Chondrocyte (in vitro differentiated cells): ENCODE results near the gene ZNRD2. TPM values are rescaled to one million over a fixed set of nuclear protein-coding genes. Genes with fewer than 3 reads are reported as not detected.

Source experiments
- DNase-seq: peaks from one replicate; pipeline ENCODE4 v3.0.0; 2021; ENCODE audit warnings: mixed read lengths, low spot score
- H3K27ac Mint-ChIP-seq: one replicate; pipeline ENCODE4 v1.8.0; 2021; ENCODE audit warnings: mild to moderate bottlenecking, moderate library complexity, mixed read lengths; ENCODE audit not compliant: unreplicated experiment
- H3K27me3 Mint-ChIP-seq: 2 replicates; pipeline ENCODE4 v1.8.0; 2021; ENCODE audit warnings: low read depth, mixed read lengths
- H3K36me3 Mint-ChIP-seq: 2 replicates; pipeline ENCODE4 v1.8.0; 2021; ENCODE audit warnings: low read depth, mixed read lengths
- H3K4me1 Mint-ChIP-seq: 2 replicates; pipeline ENCODE4 v1.8.0; 2021; ENCODE audit warnings: low read depth, mild to moderate bottlenecking, mixed read lengths
- H3K4me3 Mint-ChIP-seq: one replicate; pipeline ENCODE4 v1.8.0; 2021; ENCODE audit warnings: mild to moderate bottlenecking, moderate library complexity, mixed read lengths; ENCODE audit not compliant: unreplicated experiment
- H3K9me3 Mint-ChIP-seq: 2 replicates; pipeline ENCODE4 v1.8.0; 2021; ENCODE audit warnings: low read depth, mixed read lengths
- total RNA-seq: library from RNA; stranded (reverse); gene quantifications from 3 replicates; pipeline ENCODE4 v1.2.1, GENCODE V29; 2021
- TF ChIP-seq, protein P1 (sequence below): fragments of 200-600 bp; sonication (generic); IDR thresholded peaks from 2 replicates; pipeline ENCODE4 v1.5.0; 2021; ENCODE audit warnings: antibody characterized with exemption, mild to moderate bottlenecking, moderate library complexity

The ZNRD2 gene
- total RNA-seq, 1 donor from 2014 or later = 26.4 TPM

GRCh38 chr11:65529475-65530156 is 40.7 kb upstream of the ZNRD2 start:
- peak overlapping the region; percentile 17 for H3K27ac Mint-ChIP-seq

GRCh38 chr11:65530157-65530496 is 40.1 kb upstream of the ZNRD2 start:
- H3K27ac Mint-ChIP-seq = peak overlapping the region; percentile 73
- no peak for DNase-seq
- peaks cover 29% of the 10 kb centered on the region for H3K36me3 Mint-ChIP-seq
- H3K27me3 Mint-ChIP-seq = no peaks in the 10 kb centered on the region
- peaks cover 25% of the 10 kb centered on the region for H3K4me1 Mint-ChIP-seq
- no peaks in the 10 kb centered on the region for H3K9me3 Mint-ChIP-seq
- H3K4me3 Mint-ChIP-seq = no peak overlapping the region
- TF ChIP-seq, protein P1, sequence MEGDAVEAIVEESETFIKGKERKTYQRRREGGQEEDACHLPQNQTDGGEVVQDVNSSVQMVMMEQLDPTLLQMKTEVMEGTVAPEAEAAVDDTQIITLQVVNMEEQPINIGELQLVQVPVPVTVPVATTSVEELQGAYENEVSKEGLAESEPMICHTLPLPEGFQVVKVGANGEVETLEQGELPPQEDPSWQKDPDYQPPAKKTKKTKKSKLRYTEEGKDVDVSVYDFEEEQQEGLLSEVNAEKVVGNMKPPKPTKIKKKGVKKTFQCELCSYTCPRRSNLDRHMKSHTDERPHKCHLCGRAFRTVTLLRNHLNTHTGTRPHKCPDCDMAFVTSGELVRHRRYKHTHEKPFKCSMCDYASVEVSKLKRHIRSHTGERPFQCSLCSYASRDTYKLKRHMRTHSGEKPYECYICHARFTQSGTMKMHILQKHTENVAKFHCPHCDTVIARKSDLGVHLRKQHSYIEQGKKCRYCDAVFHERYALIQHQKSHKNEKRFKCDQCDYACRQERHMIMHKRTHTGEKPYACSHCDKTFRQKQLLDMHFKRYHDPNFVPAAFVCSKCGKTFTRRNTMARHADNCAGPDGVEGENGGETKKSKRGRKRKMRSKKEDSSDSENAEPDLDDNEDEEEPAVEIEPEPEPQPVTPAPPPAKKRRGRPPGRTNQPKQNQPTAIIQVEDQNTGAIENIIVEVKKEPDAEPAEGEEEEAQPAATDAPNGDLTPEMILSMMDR = peak; percentile 50

More at GRCh38 chr11:65529475-65530156, 40.7 kb upstream of the ZNRD2 start:
- no peak for DNase-seq
- peaks cover 25% of the 10 kb centered on the region for H3K4me1 Mint-ChIP-seq
- H3K4me3 Mint-ChIP-seq = no peak overlapping the region
- TF ChIP-seq, protein P1 = no peak
- H3K9me3 Mint-ChIP-seq = no peaks in the 10 kb centered on the region
- peaks cover 27% of the 10 kb centered on the region for H3K36me3 Mint-ChIP-seq
- no peaks in the 10 kb centered on the region for H3K27me3 Mint-ChIP-seq

DNA sequence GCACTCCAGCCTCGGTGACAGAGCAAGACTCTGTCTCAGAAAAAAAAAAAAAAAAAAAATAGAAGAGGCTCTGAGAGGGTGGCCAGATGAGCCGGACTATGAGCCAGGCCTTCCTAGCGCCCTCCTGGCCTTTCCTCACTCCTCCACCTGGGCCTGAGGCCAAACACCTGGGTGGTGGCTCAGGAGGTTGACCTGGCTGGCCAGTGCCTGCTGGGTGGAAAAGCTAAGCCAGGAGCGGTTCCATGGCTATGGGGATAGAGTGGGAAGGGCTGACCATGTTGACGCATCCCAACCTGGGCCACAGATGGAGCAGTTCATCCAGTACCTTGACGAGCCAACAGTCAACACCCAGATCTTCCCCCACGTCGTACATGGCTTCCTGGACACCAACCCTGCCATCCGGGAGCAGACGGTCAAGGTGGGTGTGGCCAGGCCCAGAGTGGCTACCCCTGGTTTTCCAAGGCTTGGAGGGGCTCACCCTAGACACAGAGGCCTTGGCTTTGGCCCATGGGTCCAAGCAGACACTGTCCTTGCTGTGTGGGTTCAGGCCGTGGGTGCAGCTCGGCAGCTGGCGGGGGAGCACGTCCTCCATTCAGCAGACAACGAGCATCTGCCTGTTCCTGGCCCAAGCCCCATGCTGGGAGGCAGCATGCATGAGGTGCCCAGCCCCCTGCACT is 37.8 kb upstream of the ZNRD2 start:
- H3K36me3 Mint-ChIP-seq = peaks cover 28% of the 10 kb centered on the region

GRCh38 chr11:65535102-65535501 is 35.2 kb upstream of the ZNRD2 start:
- TF ChIP-seq, protein P1 = no peak
- no peak overlapping the region for H3K4me3 Mint-ChIP-seq
- H3K27me3 Mint-ChIP-seq = no peaks in the 10 kb centered on the region
- H3K4me1 Mint-ChIP-seq = peaks cover 7% of the 10 kb centered on the region
- H3K36me3 Mint-ChIP-seq = peaks cover 23% of the 10 kb centered on the region
- DNase-seq = no peak
- peak overlapping the region; percentile 51 for H3K27ac Mint-ChIP-seq
- H3K9me3 Mint-ChIP-seq = no peaks in the 10 kb centered on the region

More for the DNA sequence above, 37.8 kb upstream of the ZNRD2 start:
- Mint-ChIP-seq H3K4me3 (no peak overlapping the region), H3K4me1 (peaks cover 10% of the 10 kb centered on the region), H3K27ac (no peak overlapping the region), H3K9me3 (no peaks in the 10 kb centered on the region), H3K27me3 (no peaks in the 10 kb centered on the region)
- TF ChIP-seq, protein P1 = no peak
- DNase-seq = no peak

- Mint-ChIP-seq H3K4me1 (peaks cover 20% of the 10 kb centered on the region), H3K9me3 (no peaks in the 10 kb centered on the region), H3K27me3 (no peaks in the 10 kb centered on the region), H3K4me3 (no peak overlapping the region), H3K36me3 (peaks cover 11% of the 10 kb centered on the region), H3K27ac (no peak overlapping the region)
- TF ChIP-seq, protein P1 = no peak
- DNase-seq = no peak
Measured at GRCh38 chr11:65536412-65537295, 33.6 kb upstream of the ZNRD2 start.
